ENCODE data around the gene CTNNB1.

CTNNB1 gene

GRCh38 chr3:41288785-41289184 is 89.5 kb downstream of the CTNNB1 start:
- TF ChIP-seq EZH2 (IDR thresholded peaks at IDR 0.05; ENCODE audit: borderline replicate concordance, low read depth, low read length, severe bottlenecking) (no peak), CTCF (IDR thresholded peaks at IDR 0.05; ENCODE audit: borderline replicate concordance, extremely low read depth, low read length, poor library complexity, severe bottlenecking) (no peak)
- no peak for DNase-seq
- H3K27ac ChIP-seq (ENCODE audit: low read length): no peak overlapping the region
- H3K4me2 ChIP-seq (ENCODE audit: insufficient read depth, low read length): no peak overlapping the region
- no peak overlapping the region for H2AFZ ChIP-seq (ENCODE audit: low read depth, low read length)
- H3K27me3 ChIP-seq (ENCODE audit: insufficient read depth, low read length, poor library complexity): no peaks in the 10 kb centered on the region
- ATAC-seq (ENCODE audit: insufficient read depth, low read depth): no peak
- H3K4me3 ChIP-seq (ENCODE audit: low read depth in 1 of 2, low read length in 2 of 2): no peak overlapping the region
- no peaks in the 10 kb centered on the region for H4K20me1 ChIP-seq (ENCODE audit: insufficient read depth, low read length)
- no peaks in the 10 kb centered on the region for H3K4me1 ChIP-seq (ENCODE audit: insufficient read depth, low read length)
- H3K9me3 ChIP-seq (ENCODE audit: insufficient read depth, low read length, severe bottlenecking): no peaks in the 10 kb centered on the region
- no peaks in the 10 kb centered on the region for H3K36me3 ChIP-seq (ENCODE audit: insufficient read depth, low read length)
- no peaks in the 10 kb centered on the region for H3K79me2 ChIP-seq (ENCODE audit: insufficient read depth, low read length)
- H3K9ac ChIP-seq (ENCODE audit: low read depth, low read length): no peak overlapping the region

Measured in DND-41 (cell line).